Stimulated activated CD8-positive, alpha-beta memory T cell treated with anti-CD3 and anti-CD28 coated beads, Interleukin-4, amount 100 ng/mL, for 48 hours (primary cell): ENCODE measurements around the gene NOSTRIN.
"Not testable (repeated sequence)": the region's sequence is repeated elsewhere in the genome, so short reads cannot be mapped to it uniquely, and the experiment has no call there.

ENCODE experiments used
- DNase-seq: peaks from one replicate; pipeline ENCODE4 v3.0.0-alpha.2; 2020

Gene NOSTRIN

DNA sequence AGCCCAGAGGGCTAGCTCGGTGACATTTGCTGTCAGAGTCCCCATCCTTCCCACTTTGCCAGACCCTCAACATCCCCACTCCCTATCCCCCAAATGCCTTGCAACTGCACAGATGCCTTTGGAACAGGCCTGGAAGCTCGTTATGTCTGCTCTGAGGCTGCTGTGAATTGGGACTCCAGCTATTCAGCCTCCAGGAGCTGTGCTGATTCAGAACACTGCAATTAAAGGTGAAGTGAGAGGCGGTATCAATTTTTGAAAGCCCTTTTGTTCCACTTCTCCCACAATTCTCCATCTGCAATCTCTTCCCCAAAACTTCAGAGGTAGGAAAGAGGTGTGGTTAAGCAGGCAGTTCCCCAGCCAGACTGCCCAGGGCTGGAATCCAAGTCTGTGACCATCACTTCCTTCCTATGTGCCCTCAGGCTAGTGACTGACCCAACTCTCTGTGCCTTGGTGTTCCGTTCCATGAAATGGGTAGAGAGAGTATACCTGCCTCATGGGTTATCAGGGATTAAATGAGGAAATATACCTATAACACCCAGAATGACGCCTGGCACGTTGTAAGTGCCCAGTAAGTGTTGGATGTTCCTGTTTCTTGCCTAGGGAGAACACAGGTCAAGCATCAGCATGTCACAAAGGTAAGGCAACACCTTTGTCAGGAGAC is 17.5 kb downstream of the NOSTRIN start:
- DNase-seq = no peak

DNA sequence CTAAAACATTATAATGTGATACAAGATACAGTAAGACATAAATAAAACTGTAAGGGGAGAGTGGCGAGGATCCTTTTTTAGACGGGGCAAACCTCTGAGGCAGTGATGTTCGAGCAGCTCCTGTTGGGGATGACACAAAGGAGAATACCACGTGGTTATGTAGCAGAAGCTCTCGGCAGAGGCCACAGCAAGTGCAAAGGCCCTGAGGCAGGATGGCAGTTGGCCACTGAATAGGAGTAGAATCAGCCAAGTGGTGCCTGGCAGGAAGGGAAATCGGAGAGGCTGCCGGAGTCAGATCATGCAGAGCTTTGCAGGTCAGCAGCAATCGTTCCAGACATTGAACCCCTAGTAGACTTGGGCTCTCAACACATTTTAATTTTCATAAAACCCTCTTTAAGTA is 19.1 kb downstream of the NOSTRIN start:
- DNase-seq = no peak

DNA sequence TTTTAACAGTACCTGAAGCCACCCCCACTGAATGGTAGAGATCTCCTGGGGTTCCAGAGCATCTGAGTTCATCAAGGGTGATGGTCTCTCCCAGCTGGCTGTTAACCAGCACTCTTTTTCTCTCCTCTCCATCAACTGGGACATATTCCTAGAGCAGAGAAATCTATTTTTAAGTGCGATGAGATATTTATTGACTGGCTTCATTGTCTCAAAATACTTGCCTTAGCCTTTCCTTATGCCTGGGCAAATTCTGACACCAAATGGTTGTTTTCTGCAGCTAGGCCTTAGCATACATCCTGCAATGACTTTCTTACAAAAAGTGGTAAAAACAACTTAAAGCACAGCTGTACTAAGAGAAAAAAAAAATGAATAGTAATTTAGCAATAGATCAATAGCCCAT is 19.6 kb downstream of the NOSTRIN start:
- DNase-seq = no peak

DNA sequence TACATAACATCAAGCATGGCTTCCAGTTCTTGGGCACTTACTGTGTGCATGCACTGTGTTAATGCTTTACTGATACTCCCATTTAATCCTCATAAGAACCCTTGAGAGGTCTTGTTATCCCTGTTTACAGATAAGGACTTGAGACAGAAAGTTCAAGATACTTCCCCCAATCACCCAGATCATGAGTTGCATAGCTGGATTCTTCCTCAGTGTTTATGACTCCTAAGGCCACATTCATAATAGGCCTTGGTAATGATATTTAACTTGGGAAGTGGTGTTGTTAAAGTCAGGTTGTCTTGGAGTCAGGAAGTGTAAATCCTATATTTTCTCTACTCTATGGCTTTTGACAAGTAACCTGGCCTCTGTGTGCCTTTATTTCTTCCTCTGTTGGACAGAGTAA is 22.7 kb downstream of the NOSTRIN start:
- DNase-seq = no peak

DNA sequence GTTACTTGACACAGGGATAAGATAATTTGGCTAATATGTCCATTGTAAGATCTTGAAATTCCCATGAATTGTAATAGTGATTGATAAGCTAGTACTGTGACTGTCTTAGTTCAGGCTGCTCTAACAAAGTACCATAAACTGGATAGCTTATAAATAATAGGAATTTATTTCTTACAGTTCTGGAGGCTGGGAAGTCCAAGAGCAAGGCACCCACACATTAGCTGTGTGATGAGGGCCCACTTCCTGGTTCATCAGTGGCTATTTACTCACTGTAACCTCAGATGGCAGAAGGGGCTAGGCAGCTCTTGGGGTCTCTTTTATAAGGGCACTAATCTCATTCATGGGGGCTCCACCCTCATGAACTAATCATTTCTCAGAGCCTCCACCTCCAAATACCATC is 28.5 kb downstream of the NOSTRIN start:
- DNase-seq = no peak

DNA sequence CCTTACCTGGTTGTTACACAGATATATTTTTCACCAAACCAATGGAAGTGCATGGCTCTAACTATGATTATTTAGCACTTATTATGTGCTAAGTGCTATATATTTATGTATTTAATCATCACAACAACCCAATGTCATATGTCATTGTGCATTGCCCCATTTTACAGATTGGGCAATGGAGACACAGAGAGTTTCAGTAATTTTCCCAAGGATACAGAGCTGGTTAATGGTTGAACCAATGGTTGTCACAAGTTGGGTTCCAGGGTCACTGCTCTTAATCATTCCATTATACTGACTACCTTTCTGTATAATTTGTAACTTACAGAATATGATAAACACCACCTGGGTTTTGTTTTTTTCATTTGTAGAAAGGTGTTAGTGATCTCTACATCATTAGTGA is 29.2 kb downstream of the NOSTRIN start:
- no peak for DNase-seq

DNA sequence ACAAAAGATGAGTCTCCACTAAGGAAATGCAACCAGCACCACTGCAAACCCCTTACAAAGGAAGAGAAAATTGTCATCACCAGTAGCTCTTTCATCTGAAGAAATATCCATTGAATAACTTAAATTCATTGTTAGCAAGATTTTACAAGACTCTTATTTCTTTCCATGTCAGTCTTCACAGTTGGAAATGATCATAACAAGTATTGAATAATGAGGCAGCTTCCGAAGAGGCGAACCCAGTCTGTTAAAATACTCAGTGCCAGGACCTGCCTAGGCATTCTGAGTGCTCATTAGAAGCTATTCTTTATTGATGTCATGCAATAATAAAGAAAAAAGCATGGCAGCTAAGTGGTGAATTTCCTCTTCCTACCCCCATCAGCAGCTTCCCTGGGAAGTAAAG is 33.5 kb downstream of the NOSTRIN start:
- no peak for DNase-seq

DNA sequence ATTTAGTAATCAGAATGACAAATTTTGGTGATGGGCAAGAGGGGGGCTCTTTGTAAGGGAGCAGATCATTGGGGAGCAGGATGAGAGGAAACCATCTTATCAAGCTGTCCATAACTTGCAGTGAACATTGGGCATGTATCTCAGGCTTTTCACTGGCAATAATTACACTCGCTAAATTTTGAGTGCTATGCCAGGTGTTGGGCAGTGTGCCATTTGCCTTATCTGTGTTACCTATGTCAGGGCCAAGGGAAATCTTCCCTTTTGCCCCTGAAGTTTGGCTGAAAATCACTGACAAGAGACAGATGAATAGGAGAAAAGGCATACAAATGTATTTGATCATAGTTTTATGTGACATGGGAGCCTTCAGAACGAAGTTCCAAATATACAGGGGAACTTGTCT is 39.0 kb downstream of the NOSTRIN start:
- no peak for DNase-seq

DNA sequence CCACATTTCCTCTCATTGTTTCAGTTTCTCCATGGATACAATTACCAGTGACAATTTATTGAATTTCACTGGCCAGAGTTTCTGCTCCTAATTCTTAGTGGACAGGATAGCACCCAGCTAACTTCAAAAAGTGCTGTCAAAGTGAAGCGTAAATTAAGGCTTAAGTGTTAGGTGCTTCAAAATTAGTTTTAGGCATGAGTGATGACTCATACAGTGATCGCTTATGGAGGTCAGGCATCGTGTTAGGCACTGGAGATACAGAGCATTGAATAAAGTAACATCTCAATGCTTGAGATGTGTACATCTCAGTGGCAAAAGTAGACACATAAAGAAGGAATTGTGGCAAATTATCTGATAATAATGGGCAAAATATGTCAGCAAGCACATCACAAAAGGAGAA is 40.8 kb downstream of the NOSTRIN start:
- DNase-seq = no peak

DNA sequence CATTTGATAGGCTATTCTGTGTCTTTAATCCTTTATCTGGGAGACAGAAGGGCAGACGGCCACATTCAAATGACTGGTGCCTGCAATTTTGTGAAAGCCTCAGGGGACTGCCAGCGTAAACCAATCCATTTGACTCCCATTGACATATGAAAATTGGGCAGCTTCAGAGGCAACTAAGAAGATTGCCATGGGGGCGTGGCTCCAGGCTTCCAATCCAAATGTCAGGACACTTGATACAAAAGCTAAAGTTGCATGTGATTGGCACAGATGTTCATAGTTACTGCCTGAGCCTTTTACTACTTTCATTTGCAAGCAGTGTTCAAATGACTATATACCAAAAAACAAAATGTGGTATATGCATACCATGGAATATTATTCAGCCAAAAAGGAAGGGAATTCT is 45.8 kb downstream of the NOSTRIN start:
- DNase-seq = no peak

DNA sequence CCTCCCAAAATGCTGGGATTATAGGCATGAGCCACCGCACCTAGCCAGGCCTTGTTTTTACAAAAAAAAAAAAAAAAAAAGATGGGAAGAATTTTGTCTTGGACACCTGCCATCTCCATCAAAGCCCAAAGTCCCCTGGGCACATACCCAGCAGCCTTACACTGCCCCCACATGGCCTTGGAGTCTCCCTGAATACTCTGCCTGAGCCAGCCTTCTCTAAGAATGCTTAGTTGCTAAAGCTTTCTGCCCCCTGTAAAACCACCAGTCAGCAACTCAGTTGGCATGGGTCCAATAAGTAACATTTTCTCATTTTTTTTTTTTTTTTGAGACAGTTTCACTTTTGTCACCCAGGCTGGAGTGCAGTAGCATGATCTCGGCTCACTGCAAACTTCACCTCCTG is 47.2 kb downstream of the NOSTRIN start:
- no peak for DNase-seq

DNA sequence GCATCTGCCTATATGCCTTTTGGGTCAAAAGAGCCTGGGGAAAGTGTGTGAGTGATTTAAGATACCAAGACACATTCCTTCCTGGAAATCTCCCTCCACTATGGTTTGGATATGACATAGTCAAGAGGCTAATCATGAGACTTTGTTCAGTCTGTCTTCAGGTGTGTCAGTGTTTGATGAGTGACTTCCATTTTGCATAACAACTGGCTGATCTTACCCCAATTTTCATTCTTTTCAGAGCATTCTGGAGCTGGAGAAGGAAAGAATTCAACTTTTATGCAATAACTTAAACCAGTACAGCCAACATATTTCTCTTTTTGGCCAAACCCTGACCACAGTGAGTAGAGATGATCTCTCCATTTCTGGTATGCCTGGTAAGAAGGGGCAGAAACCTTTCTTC is 48.4 kb downstream of the NOSTRIN start:
- no peak for DNase-seq

DNA sequence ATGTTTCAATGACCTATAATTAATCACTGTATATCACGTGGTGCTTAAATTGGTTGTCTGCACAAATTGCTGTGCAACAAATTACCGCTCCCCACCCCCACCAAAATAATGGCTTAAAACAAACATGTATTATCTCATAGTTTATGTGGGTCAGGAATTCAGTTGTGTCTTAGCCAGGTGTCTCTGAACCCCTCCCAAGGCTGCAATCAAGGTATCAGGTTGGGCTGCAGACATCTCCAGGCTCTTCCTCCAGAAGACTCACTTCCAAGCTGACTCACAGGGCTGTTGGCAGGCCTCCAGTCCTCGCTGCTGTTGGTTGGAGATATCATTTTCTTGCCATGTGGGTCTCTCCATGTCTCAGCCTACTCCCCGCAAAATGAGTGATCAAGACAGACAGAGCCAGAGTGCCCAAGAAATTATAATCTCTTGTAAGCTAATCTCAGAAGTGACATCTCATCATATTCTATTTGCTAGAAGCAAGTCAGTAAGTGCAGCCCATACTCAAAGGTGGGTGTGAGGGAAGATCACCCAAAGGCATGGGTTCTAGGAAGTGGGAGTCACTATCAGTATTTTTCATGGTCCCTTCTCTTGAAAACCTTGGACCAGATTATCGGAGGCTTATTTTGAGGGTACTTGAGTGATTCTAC is 49.4 kb downstream of the NOSTRIN start:
- no peak for DNase-seq

DNA sequence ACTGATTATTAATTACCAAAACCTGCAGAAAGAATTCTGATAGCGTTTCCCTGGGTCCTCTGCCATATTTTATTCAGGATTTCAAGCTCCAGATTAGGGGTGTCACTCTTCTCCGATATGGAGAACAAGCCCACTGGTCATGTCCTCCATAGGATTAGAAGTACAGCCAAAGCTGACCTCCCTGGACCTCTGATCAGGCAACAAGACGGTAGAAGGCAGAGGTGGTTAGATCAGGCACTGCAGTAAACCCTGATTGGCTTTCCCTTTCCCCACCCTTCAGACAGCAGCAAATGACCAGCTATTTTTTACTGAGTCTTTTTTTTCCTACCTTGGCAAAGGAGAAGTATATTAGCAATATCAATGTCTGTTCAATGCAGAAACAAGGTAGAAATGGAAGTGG is 50.0 kb downstream of the NOSTRIN start:
- no peak for DNase-seq

DNA sequence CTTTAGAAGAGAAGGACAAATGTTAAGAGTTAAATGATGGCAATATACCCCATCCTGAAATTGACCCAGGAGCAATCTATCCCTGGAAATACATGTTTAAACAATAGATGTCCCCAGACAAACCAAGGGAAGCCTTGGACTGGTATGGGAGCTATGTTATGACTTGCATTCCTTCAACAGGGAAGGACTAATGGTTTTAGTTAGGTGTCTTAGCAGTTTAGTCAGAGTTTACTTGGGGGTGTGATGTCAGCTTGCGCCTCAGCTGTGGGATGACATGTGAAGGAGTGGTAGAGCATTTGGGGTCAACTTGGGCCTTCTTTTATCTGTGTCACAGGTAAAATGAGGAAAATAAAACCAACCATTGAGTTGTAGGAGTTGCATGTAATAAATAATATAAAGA is 51.0 kb downstream of the NOSTRIN start:
- DNase-seq = no peak

DNA sequence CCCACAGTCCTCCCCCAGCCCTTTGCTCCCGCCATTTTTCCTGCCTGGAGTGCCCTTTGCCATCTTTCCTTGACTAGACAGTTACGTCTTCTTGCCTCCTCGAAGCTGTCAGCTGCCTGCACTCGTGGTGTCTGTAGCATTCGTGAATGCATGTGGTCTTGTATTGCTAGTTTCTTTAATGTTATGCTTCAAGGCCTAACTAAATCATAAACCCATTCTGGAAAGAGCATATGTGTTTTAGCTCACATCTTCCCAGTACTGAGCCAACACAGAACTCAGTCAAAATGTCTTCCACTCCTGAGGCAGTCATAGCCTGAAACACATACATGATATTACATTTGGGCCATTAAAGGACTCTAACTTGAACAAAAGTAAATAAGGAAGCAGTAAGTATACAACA is 52.2 kb downstream of the NOSTRIN start:
- DNase-seq = no peak

DNA sequence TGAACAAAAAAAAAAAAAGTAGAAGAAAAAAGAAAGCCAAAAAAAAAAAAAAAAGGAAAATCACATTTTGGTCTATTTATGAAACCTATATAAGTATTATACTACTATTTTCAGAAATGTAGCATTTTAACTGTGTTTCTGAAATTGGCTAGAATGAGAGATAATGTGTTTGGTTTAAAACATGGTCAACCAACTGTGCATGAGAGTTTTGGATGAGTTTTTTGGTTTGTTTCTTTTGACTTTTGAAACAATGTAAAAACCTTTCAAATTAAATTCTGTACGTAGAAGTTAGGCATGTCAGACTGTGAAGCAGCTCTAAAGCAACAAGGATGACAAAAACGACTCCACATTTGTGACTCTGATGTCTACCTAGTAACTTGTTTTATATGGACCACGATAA is 53.2 kb downstream of the NOSTRIN start:
- no peak for DNase-seq

DNA sequence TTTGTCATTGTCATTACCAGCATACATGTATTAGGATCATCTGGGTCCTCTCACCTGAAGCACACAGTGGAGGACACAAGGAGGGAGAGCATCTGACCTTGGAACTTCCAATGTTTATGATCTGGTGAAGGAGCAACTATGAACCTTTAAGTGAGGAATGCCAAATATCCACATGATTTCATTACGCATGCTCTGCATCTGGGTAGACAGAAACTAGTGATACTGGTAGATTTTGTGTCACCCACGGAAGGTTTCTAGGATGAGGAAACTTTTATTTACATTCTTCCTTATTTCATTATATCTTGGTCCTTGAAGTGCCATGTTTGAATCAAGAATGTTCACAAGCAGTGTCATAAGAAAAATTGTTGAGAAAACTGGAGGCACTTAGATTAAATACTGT is 55.7 kb downstream of the NOSTRIN start:
- DNase-seq = no peak

DNA sequence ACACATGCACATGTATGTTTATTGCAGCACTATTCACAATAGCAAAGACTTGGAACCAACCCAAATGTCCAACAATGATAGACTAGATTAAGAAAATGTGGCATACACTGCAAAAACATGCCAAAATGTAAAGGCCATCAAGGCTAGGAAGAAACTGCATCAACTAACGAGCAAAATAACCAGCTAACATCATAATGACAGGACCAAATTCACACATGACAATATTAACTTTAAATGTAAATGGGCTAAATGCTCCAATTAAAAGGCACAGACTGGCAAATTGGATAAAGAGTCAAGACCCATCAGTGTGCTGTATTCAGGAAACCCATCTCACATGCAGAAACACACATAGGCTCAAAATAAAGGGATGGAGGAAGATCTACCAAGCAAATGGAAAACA is 64.7 kb downstream of the NOSTRIN start:
- not testable (repeated sequence) for DNase-seq

DNA sequence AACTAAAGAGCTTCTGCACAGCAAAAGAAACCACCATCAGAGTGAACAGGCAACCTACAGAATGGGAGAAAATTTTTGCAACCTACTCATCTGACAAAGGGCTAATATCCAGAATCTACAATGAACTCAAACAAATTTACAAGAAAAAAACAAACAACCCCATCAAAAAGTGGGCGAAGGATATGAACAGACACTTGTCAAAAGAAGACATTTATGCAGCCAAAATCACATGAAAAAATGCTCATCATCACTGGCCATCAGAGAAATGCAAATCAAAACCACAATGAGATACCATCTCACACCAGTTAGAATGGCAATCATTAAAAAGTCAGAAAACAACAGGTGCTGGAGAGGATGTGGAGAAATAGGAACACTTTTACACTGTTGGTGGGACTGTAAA is 67.9 kb downstream of the NOSTRIN start:
- not testable (repeated sequence) for DNase-seq

DNA sequence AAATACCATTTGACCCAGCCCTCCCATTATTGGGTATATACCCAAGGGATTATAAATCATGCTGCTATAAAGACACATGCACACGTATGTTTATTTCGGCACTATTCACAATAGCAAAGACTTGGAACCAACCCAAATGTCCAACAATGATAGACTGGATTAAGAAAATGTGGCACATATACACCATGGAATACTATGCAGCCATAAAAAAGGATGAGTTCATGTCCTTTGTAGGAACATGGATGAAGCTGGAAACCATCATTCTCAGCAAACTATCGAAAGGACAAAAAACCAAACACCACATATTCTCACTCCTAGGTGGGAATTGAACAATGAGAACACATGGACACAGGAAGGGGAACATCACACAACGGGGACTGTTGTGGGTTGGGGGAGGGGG is 68.4 kb downstream of the NOSTRIN start:
- not testable (repeated sequence) for DNase-seq

DNA sequence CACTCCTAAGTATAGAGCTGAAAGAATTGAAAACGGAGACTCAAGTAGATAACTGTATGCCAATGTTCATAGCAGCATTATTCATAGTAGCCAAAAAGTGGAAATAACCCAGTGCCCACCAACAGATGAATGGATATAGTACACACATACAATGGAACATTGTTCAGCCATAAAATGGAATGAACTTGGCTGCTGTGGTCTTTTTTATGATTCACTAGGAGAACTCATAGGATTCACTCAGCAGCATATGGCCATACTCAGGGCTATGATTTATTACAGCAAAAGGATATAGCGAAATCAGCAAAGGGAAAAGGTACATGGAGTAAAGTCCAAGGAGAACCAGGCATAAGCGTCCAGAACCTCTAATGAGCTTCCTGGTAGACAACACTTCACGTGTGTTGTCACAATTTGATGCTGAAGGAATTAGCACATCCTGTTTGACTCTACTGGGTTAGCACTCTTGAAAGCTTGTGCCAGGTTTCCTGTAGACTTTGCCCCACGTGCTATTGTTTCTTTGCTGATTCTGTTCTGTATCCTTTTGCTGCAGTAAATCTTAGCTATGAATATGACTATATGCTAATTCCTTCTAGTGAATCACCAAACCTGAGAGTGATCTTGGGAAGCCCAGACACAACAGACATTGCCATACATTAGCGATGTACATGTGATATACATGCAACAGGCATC is 72.1 kb downstream of the NOSTRIN start:
- DNase-seq = no peak

DNA sequence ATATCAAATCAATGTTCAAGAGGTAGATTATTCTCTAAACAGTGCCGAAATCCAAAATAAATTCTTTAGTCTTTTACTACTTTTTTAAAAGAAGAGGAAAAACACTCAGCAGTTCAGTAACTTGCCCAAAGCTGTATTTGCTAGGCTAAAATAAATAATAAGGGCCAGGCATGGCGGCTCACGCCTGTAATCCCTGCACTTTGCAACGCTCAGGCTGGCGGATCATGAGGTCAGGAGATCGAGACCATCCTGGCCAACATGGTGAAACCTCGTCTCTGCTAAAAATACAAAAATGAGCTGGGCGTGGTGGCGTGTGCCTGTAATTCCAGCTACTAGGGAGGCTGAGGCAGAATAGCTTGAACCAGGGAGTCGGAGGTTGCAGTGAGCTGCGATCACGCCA is 79.7 kb downstream of the NOSTRIN start:
- not testable (repeated sequence) for DNase-seq

DNA sequence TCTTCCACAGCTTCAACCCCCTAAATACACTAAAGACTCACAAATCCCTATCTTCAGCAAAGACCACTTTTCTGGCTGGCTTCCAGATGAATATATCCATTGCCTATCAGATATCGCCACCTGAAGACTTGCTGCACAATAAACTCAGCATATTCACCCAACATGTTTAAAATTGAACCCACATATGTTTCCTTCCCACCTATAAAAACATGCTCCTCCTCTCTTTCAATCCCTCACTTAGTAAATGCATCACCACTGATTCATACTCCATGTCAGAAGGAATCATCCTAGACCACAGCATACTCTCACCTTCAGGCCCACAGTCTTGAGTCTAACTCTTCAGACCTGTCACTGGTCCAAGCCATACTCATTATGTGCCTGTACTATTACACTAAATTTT is 82.5 kb downstream of the NOSTRIN start:
- DNase-seq = no peak

DNA sequence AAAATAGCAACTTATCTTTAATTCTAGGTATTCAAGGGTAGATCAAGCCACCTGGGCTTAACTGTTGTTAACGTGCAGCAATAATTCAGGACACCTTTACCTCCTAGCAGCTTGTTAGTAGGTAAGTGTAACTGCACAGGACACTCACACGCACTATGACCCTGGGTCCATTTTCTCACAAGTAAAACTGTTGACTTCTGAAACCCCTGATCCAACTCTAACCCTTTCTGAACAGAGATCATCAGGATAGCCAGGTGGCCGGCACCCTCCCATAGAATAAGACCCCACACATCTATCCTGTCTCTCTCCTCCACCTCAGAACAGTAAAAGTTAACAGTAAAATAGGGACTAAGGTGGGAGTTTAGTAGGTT is 87.2 kb downstream of the NOSTRIN start:
- DNase-seq = no peak
